NCI-H446 (cell line): ENCODE results near the gene SPATA22.
"Not testable (repeated sequence)": the region's sequence is repeated elsewhere in the genome, so short reads cannot be mapped to it uniquely, and the experiment has no call there.

ENCODE experiments used
- DNase-seq, 2 experiments: peaks; one replicate each; lab custom pipeline; 2025; lab: John Stamatoyannopoulos, UW

The SPATA22 gene

GRCh38 chr17:3472137-3472536 is 518 bp upstream of the SPATA22 start:
- DNase-seq, result no peak

DNA sequence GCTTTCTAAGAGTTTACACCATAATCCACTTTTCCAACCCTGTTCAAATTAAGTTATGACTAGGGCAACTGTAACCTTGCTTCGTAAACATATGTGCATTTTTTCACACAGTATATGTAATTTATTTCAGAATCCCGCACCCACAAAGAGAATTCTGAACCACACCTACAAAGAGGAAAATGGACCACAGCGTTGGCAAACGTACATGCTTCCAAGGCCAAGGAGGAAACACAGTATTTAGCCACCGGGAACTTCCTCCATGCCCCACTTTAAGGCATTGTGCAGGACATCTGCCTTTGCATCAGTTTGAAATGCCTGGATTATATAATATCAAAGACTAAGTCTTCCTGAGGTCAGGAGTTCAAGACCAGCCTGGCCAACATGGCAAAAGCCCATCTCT is 2.1 kb downstream of the SPATA22 start:
- no peak for DNase-seq

GRCh38 chr17:3466355-3466754 is 5.3 kb downstream of the SPATA22 start:
- DNase-seq, result not testable (repeated sequence)

GRCh38 chr17:3448059-3448665 is 23.5 kb downstream of the SPATA22 start:
- DNase-seq, result no peak

GRCh38 chr17:3447625-3448024 is 24.0 kb downstream of the SPATA22 start:
- DNase-seq, result no peak

- DNase-seq, result no peak
Observed at GRCh38 chr17:3440451-3440850, 31.2 kb downstream of the SPATA22 start.

DNA sequence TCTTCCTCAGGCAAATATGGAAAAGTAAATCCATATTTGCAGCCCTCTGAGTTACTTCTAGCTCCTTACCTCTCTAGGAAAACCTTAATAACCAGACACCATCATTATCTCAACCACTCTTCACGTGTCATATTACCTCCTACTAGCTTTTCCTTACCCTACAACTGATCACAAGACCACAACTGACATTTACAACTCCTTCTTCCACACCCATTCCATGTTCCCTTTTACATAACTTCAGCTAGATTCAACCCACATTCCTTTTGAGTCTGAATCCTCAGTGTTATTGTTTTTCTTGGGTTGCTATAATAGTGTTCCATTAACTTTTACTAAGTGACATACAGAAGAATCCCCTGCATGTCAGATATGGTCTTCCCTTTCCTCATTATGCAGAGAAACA is 33.3 kb downstream of the SPATA22 start:
- no peak for DNase-seq

DNA sequence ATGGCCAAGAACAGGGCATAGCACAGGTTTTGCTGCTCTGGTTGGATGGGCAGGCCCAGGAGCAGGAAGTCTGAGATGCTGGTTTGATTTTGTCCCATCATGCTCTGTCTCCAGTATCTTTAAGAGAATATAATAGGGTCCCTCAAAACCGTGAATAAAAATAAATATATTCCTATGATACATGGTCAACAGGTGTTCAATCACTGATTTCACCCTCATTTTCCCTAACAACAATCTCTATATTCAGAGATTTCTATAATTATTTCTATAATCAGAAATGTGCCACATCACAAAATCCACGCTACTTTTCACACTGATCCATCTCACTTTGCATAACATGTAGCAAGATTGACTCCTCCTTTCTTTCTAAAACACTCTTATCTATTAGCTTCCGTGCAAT is 37.9 kb downstream of the SPATA22 start, which contains the start of gene OR1E2:
Gene OR1E2 (minus strand): TSS at position 101 of the 400 bp plus-strand sequence. CDS start 0 bp downstream, at position 101.
- no peak for DNase-seq

DNA sequence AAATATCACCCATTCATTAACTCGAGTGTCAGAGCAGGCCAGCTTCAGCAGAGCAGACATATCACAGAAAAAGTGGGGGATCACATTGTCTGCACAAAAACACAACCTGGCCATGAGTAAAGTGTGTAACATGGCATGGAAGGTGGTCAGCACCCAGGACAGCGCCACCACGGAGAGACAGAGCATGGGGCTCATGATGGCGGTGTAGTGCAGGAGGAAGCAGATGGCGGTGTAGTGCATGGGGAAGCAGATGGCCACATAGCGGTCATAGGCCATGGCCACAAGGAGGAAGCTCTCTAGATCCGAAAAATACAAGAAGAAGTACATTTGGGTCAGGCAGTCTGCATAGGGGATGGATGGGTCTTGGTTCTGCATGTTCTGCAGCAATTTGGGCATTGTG is 38.4 kb downstream of the SPATA22 start:
- DNase-seq, result not testable (repeated sequence)

DNA sequence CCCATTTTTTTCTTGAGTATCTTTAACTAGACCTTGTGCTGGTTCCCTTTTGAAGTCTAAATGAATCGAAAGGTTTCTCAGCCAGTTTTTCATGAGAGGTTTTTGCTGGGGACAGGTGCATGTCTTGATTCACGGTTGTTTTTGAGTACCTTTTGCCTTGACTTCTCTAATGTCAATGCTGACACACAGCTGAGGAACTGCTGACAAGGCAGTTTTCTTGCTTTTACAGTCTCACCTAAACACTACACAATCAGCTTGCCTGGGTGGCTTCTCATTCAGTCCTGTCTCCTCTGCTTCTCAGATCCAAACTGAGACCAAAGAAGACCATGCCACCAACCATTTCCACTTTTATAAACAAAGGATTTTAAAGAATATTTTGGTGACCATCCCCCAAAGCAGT is 53.4 kb downstream of the SPATA22 start:
- DNase-seq, result no peak

DNA sequence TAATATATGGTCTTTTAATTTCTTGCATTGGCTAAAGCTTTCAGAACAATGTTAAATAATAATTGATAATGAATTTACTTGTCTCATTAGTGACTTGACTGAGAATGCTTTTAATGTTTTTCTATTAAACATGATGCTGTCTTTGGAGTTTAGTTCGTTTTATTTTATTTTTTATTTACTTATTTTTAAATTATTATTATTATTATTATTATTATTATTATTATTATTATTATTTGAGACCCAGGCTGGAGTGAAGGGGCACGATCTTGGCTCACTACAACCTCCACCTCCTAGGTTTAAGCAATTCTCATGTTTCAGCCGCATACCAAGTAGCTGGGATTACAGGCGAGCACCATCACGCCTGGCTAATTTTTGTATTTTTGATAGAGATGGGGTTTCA is 56.0 kb downstream of the SPATA22 start:
- DNase-seq, result no peak

DNA sequence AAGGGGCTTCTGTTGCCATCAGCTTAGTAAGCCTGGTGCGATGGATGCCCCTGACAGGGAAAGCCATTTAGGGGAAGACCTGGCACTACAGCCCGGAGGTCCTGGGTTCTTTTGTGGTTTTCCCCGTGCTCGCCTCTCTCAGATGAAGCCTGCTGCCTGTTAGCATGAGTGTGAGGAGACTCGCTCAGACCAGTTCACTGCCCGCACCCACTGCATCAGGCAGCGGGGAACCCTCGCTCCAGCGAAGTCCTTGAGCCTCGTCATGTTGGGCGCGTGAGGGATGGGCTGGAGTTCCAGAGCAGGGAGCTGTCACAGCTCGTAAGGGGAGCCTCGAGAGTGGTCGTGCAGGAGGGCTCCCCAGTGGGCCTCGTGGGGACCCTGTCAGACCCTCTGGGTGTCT is 59.4 kb downstream of the SPATA22 start:
- DNase-seq, result not testable (repeated sequence)

GRCh38 chr17:3411070-3411469 is 60.5 kb downstream of the SPATA22 start, which contains the start of gene OR3A3:
TSS of gene OR3A3 (plus strand) at chr17:3411370.
- no peak for DNase-seq

DNA sequence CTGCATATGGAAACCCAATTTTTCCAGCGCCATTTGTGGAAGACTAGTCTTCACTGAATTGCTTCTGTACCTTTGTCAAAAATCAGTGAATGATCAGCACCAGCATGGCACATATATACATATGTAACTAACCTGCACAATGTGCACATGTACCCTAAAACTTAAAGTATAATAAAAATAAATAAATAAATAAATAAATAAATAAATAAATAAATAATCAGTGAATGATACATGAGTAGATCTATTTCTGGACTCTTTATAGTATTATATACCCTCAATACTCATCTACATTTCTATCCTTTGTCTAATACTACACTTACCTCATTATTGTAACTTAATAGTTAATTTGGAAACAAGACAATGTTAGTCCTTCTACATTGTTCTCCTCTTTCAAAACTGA is 67.8 kb downstream of the SPATA22 start:
- not testable (repeated sequence) for DNase-seq

DNA sequence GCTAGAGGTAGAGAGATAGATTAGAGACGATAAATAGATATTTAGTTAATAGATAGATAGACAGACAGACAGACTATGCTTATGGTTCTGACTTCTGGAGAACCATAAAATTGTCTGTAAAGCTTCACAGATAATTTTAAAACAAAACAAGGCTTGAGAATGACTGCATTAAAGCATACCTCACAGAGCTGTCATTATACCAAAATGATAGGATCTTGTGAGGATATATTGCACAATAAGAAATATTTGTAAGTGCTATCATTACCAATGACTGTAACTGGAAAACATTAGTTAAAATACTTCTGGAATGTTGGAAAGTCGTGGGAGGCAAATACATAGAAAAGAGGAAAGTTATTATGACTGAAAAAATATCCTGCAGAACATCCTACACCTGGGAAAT is 69.8 kb downstream of the SPATA22 start:
- DNase-seq, result no peak

GRCh38 chr17:3400055-3400454 is 71.6 kb downstream of the SPATA22 start:
- no peak for DNase-seq

DNA sequence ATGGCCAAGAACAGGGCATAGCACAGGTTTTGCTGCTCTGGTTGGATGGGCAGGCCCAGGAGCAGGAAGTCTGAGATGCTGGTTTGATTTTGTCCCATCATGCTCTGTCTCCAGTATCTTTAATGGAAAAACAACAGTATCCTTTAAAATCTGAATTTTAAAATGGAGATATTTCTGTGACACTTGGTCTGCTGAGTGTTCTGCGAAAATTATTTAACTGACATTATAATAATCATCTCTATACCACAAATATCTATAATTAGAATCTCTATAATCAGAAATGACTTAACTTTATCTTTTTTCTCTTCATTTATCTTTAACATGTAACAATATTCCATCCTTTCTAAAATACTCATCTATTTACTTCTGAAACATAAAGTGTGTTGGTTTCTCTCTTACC is 73.3 kb downstream of the SPATA22 start, which contains the start of gene OR1E1:
Gene OR1E1 (minus strand): TSS at position 101 of the 400 bp plus-strand sequence. CDS start 0 bp downstream, at position 101.
- DNase-seq, result no peak

DNA sequence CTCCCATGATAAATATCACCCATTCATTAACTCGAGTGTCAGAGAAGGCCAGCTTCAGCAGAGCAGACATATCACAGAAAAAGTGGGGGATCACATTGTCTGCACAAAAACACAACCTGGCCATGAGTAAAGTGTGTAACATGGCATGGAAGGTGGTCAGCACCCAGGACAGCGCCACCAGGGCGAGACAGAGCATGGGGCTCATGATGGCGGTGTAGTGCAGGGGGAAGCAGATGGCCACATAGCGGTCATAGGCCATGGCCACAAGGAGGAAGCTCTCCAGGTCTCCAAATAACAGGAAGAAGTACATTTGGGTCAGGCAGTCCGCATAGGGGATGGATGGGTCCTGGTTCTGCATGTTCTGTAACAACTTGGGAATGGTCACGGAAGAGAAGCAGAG is 73.8 kb downstream of the SPATA22 start:
- not testable (repeated sequence) for DNase-seq
